K562 (cell line): ENCODE measurements around the gene HSPA1L. TPM values are rescaled to one million over a fixed set of nuclear protein-coding genes. Genes with fewer than 3 reads are reported as not detected.

Source experiments
- FOXM1 ChIP-seq, 2 experiments: fragments of 450-650 bp in 1 of 2; sonication (generic) in 1 of 2; formaldehyde crosslinking in 1 of 2; IDR thresholded peaks; 2 replicates each; pipeline versions ENCODE4 v1.6.1 to v1.9.0; 2017 to 2022; ENCODE audit warnings: low read depth in 2 of 2, mild to moderate bottlenecking in 2 of 2, missing genetic modification reagents in 1 of 2, moderate library complexity in 1 of 2
- HOXB6 ChIP-seq: fragments of 250-450 bp; sonication (Bioruptor Pico); IDR thresholded peaks from 2 replicates; pipeline ENCODE4 v1.5.1; 2022; ENCODE audit warnings: mild to moderate bottlenecking, borderline replicate concordance
- ILK ChIP-seq: fragments of 450-650 bp; IDR thresholded peaks from 2 replicates; pipeline ENCODE4 v1.6.1; 2016; ENCODE audit warnings: missing genetic modification characterization, low read depth, mild to moderate bottlenecking, missing compliant biosample characterization, moderate library complexity, borderline replicate concordance
- KDM4B ChIP-seq, 2 experiments: fragments of 450-650 bp in 1 of 2; sonication (generic) in 1 of 2; IDR thresholded peaks; 2 replicates each; pipeline ENCODE4 v1.6.1; 2016 to 2017; ENCODE audit warnings: borderline replicate concordance in 2 of 2, antibody characterized with exemption in 1 of 2, low read depth in 1 of 2, mild to moderate bottlenecking in 1 of 2
- KLF16 ChIP-seq: IDR thresholded peaks from 2 replicates; pipeline ENCODE4 v1.6.1; 2016; ENCODE audit warnings: antibody characterized with exemption
- MAZ ChIP-seq, 2 experiments: fragments of 450-650 bp in 1 of 2; sonication (generic) in 1 of 2; formaldehyde crosslinking; IDR thresholded peaks in 1 of 2; conservative IDR thresholded peaks in 1 of 2; 2 replicates each; pipeline versions ENCODE4 v1.4.0 to v1.5.0; 2020; ENCODE audit warnings: mild to moderate bottlenecking in 1 of 2, missing genetic modification reagents in 1 of 2
- MEF2A ChIP-seq: IDR thresholded peaks from 2 replicates; pipeline ENCODE4 v1.6.1; 2011; ENCODE audit warnings: low read depth, mild to moderate bottlenecking, low read length, moderate library complexity; ENCODE audit not compliant: control insufficient read depth
- NR2F6 ChIP-seq: fragments of 450-650 bp; formaldehyde crosslinking; IDR thresholded peaks from 2 replicates; pipeline ENCODE4 v1.4.0; 2020; ENCODE audit warnings: mild to moderate bottlenecking
- PURB ChIP-seq: sonication (generic); formaldehyde crosslinking; IDR thresholded peaks from 2 replicates; pipeline ENCODE4 v1.9.0; 2021; ENCODE audit warnings: low read depth, mild to moderate bottlenecking, missing genetic modification reagents
- SAFB2 ChIP-seq: fragments of 200-400 bp; formaldehyde crosslinking; IDR thresholded peaks from 2 replicates; pipeline ENCODE4 v1.6.1; 2018; ENCODE audit warnings: borderline replicate concordance, low read length, low read depth, moderate library complexity; ENCODE audit not compliant: severe bottlenecking
- ZMIZ1 ChIP-seq, 2 experiments: fragments of 150-350 bp in 1 of 2; IDR thresholded peaks; 2 replicates each; pipeline ENCODE4 v1.6.1; 2012 to 2016; ENCODE audit warnings: low read depth in 2 of 2, low read length in 2 of 2, mild to moderate bottlenecking in 1 of 2, moderate library complexity in 1 of 2
- ZNF695 ChIP-seq: fragments of 450-650 bp; formaldehyde crosslinking; IDR thresholded peaks from 2 replicates; pipeline ENCODE4 v1.4.0; 2020; ENCODE audit warnings: mild to moderate bottlenecking, moderate library complexity
- polyA plus RNA-seq, 8 experiments: library from polyadenylated mRNA; depleted of rRNA in 4 of 8; stranded (reverse) in 5 of 8; unstranded in 3 of 8; fragments of >200 nt; fragmentation: Nextera tagmentation in 2 of 8; fragmentation: Illumina TruSeq in 1 of 8; extraction: Ambion mirVana in 2 of 8; extraction: Trizol in 1 of 8; gene quantifications; 2 replicates each; pipeline versions ENCODE4 v1.2.1 to v1.2.3, GENCODE V29; 2011 to 2014; ENCODE audit warnings: inconsistent platforms in 1 of 8, missing spikeins in 1 of 8
- total RNA-seq, 7 experiments: library from RNA; depleted of rRNA in 6 of 7; stranded (reverse); fragments of >200 nt in 6 of 7; fragmentation: Illumina TruSeq in 2 of 7; extraction: Trizol in 2 of 7; gene quantifications; 2 replicates each; pipeline versions ENCODE4 v1.2.1 to v1.2.3, GENCODE V29; 2011 to 2021; ENCODE audit warnings: low replicate concordance in 1 of 7
- TF ChIP-seq, protein P1 (sequence below), 2 experiments: fragments of 450-650 bp; formaldehyde crosslinking in 1 of 2; IDR thresholded peaks; 2 replicates each; pipeline versions ENCODE4 v1.4.0 to v1.6.1; 2014 to 2020; ENCODE audit warnings: mild to moderate bottlenecking in 2 of 2, borderline replicate concordance in 1 of 2, low read depth in 1 of 2

HSPA1L gene
- total and polyA plus RNA-seq, 9 of the 15 experiments (the other 6 are each of a cell fraction or from before 2014, with no cell fraction given): 0.14 to 2.1 (median 1.3) TPM

DNA sequence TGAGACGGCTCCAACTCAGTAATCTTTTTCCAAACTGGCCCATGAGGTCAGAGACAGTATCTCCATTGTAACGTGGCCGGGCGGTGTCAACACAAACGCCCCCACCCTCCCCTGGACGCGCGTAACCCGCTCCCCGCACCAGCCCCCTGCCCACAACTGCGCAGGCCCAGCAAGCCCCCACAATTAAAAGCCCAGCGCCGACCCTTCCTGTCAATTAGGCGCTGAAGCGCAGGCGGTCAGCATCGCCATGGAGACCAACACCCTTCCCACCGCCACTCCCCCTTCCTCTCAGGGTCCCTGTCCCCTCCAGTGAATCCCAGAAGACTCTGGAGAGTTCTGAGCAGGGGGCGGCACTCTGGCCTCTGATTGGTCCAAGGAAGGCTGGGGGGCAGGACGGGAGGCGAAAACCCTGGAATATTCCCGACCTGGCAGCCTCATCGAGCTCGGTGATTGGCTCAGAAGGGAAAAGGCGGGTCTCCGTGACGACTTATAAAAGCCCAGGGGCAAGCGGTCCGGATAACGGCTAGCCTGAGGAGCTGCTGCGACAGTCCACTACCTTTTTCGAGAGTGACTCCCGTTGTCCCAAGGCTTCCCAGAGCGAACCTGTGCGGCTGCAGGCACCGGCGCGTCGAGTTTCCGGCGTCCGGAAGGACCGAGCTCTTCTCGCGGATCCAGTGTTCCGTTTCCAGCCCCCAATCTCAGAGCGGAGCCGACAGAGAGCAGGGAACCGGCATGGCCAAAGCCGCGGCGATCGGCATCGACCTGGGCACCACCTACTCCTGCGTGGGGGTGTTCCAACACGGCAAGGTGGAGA, at the start of gene HSPA1L, which contains the start of gene HSPA1A (continued):
- TF ChIP-seq SAFB2: no peak
- TF ChIP-seq, protein P1, sequence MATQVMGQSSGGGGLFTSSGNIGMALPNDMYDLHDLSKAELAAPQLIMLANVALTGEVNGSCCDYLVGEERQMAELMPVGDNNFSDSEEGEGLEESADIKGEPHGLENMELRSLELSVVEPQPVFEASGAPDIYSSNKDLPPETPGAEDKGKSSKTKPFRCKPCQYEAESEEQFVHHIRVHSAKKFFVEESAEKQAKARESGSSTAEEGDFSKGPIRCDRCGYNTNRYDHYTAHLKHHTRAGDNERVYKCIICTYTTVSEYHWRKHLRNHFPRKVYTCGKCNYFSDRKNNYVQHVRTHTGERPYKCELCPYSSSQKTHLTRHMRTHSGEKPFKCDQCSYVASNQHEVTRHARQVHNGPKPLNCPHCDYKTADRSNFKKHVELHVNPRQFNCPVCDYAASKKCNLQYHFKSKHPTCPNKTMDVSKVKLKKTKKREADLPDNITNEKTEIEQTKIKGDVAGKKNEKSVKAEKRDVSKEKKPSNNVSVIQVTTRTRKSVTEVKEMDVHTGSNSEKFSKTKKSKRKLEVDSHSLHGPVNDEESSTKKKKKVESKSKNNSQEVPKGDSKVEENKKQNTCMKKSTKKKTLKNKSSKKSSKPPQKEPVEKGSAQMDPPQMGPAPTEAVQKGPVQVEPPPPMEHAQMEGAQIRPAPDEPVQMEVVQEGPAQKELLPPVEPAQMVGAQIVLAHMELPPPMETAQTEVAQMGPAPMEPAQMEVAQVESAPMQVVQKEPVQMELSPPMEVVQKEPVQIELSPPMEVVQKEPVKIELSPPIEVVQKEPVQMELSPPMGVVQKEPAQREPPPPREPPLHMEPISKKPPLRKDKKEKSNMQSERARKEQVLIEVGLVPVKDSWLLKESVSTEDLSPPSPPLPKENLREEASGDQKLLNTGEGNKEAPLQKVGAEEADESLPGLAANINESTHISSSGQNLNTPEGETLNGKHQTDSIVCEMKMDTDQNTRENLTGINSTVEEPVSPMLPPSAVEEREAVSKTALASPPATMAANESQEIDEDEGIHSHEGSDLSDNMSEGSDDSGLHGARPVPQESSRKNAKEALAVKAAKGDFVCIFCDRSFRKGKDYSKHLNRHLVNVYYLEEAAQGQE (IDR thresholded peaks at IDR 0.05; ENCODE audit: borderline replicate concordance): no peak
- TF ChIP-seq, protein P1 (CRISPR knock-in tag; IDR thresholded peaks at IDR 0.05; ENCODE audit: low read depth): peak; percentile 87
- peak; percentile 93 for TF ChIP-seq NR2F6
- 0 out of 2 replicates have a peak, but pooled peaks have one; percentile 9 for TF ChIP-seq FOXM1 (IDR thresholded peaks at IDR 0.05; ENCODE audit: low read depth)
- no peak for TF ChIP-seq FOXM1 (CRISPR knock-in tag; IDR thresholded peaks at IDR 0.05; ENCODE audit: low read depth)
- no peak for TF ChIP-seq HOXB6 (CRISPR knock-in tag)
- TF ChIP-seq MEF2A: 0 out of 2 replicates have a peak, but pooled peaks have one; percentile 38
- no peak for TF ChIP-seq PURB (CRISPR knock-in tag)
- TF ChIP-seq KDM4B (IDR thresholded peaks at IDR 0.05; ENCODE audit: borderline replicate concordance in 2 of 2, low read depth in 1 of 2): no peak
- TF ChIP-seq ILK (tag): no peak
- 0 out of 2 replicates have a peak, but pooled peaks have one; percentile 2 for TF ChIP-seq KLF16
- peak; percentile 69 to 95 for TF ChIP-seq MAZ (CRISPR knock-in tag; conservative IDR thresholded peaks at IDR 0.05 in 1 of 2, IDR thresholded peaks at IDR 0.05 in 1 of 2)
- peak; percentile 91; the same call in 1 of the 2 replicates for TF ChIP-seq ZNF695 (CRISPR knock-in tag)
- peak in 1 of 2 experiments; percentile 86; a peak in 2 of 4 replicates for TF ChIP-seq ZMIZ1 (IDR thresholded peaks at IDR 0.05; ENCODE audit: low read depth in 2 of 2, low read length in 2 of 2)
